ENCODE measurements around the gene PDLIM7. TPM values are rescaled to one million over a fixed set of nuclear protein-coding genes. Genes with fewer than 3 reads are reported as not detected.

PDLIM7 gene
- total and polyA plus RNA-seq, 2 donors (not counting 3 experiments of a cell fraction or from before 2014, with no cell fraction given), result 314 to 318 TPM

DNA sequence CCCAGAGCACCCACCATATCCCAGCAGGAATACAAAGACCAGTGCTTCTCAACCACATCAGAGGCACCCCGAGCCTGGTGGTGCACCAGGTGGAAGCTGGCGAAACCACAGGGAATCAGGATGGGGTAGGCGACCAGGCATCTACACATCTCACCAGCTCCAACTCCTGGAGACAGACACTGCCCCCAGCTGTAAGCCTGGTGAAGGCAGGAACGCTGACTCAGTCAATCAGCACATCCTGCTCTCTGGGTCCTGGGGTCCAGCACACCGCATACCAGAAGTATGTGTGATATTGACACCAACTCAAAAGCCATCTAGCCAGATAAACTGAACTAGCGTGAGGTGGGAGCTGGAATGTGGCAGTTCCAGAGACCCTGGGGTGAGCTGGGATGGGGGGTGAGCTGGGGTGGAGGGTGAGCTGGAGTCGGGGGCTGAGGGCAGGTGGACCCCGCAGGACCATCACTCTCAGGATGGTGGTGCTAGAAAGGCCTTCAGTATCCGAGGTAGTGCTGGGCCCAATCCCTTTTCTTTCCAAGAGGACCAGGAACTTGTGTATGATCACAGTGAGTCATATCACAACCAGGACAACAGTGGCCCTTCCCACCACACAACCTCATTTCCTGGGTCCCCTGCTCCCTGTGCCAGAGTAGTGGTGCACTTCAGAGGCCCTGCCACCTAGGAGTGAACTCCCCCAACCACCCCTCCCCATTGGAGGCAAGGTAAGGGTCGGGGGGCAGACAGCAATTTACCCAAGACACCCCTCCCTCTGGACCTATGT, 26.5 kb downstream of the PDLIM7 start:
- no peak overlapping the region for H3K4me3 ChIP-seq (replicated peaks in 1 of 3; ENCODE audit: insufficient read depth in 1 of 3, low read depth in 1 of 3, low read length in 3 of 3)
- no peak for DNase-seq (ENCODE audit: low read depth, low spot score)
- dilution Hi-C loops (cut with MboI; ENCODE audit: extremely low pct_ligation_motif_present, low sequenced_read_pairs) (no loop called here), intact Hi-C loops (cut with micrococcal nuclease) (loop anchor here (10.0 kb wide), 1 partner anchor 1026 kb away; the partner anchor contains the start of gene FAF2)
- BruUV-seq (replicated peaks), result TSS peak; percentile 10
- no peaks in the 10 kb centered on the region for H3K9me1 ChIP-seq (replicated peaks; ENCODE audit: control insufficient read depth, extremely low read depth, insufficient read depth, low read length)
- H3K27ac ChIP-seq (ENCODE audit: insufficient read depth, low read depth, low read length), result peak overlapping the region; percentile 10
- peaks cover 31% of the 10 kb centered on the region for H3K4me1 ChIP-seq (ENCODE audit: control insufficient read depth, extremely low read depth, insufficient read depth, low read length)
- peak overlapping the region; percentile 77 for H3K4me2 ChIP-seq (ENCODE audit: insufficient read depth, low read length)
- no peaks in the 10 kb centered on the region for H3K9me3 ChIP-seq (replicated peaks; ENCODE audit: control insufficient read depth, insufficient read depth, low read length)
- H3K9ac ChIP-seq (replicated peaks; ENCODE audit: extremely low read depth, insufficient read depth, low read length), result no peak overlapping the region
- no peaks in the 10 kb centered on the region for H3K27me3 ChIP-seq (ENCODE audit: control insufficient read depth in 2 of 2, insufficient read depth in 2 of 2, low read length in 2 of 2)
- peaks cover 12 to 27% of the 10 kb centered on the region in 2 experiments for H3K36me3 ChIP-seq (ENCODE audit: control insufficient read depth in 2 of 2, extremely low read depth in 1 of 2, insufficient read depth in 2 of 2, low read length in 2 of 2)
- H2AFZ ChIP-seq (ENCODE audit: low read depth, low read length), result no peak overlapping the region
- peaks cover 49% of the 10 kb centered on the region for H3K79me2 ChIP-seq (ENCODE audit: control insufficient read depth, insufficient read depth, low read length)
- ChIA-PET CTCF (interaction anchor here (1.4 to 4.5 kb wide), 8 partner anchors 8 to 67 kb away, joined by 3 to 57 read pairs (median 6); no protein-coding TSS in a partner anchor), POLR2A (interaction anchor here (0.6 to 1.3 kb wide), 2 partner anchors 12 to 25 kb away, joined by 4 read pairs; no protein-coding TSS in a partner anchor)
- no peaks in the 10 kb centered on the region for H4K20me1 ChIP-seq (replicated peaks; ENCODE audit: control insufficient read depth, extremely low read depth, insufficient read depth, low read length)
- peak; percentile 68 for FAIRE-seq
- TF ChIP-seq, protein P1, sequence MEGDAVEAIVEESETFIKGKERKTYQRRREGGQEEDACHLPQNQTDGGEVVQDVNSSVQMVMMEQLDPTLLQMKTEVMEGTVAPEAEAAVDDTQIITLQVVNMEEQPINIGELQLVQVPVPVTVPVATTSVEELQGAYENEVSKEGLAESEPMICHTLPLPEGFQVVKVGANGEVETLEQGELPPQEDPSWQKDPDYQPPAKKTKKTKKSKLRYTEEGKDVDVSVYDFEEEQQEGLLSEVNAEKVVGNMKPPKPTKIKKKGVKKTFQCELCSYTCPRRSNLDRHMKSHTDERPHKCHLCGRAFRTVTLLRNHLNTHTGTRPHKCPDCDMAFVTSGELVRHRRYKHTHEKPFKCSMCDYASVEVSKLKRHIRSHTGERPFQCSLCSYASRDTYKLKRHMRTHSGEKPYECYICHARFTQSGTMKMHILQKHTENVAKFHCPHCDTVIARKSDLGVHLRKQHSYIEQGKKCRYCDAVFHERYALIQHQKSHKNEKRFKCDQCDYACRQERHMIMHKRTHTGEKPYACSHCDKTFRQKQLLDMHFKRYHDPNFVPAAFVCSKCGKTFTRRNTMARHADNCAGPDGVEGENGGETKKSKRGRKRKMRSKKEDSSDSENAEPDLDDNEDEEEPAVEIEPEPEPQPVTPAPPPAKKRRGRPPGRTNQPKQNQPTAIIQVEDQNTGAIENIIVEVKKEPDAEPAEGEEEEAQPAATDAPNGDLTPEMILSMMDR (IDR thresholded peaks at IDR 0.05; ENCODE audit: extremely low read depth in 1 of 2, insufficient read depth in 1 of 2, low read depth in 1 of 2, low read length in 2 of 2), result no peak
- peak; percentile 9 for TF ChIP-seq POLR2AphosphoS5 (IDR thresholded peaks at IDR 0.05; ENCODE audit: insufficient read depth, low read depth, low read length)
